ENCODE measurements around the gene AKTIP.

- TF ChIP-seq POLR2A (IDR thresholded peaks at IDR 0.05) (no peak), CTCF (IDR thresholded peaks at IDR 0.05) (no peak)
These were observed 13.3 kb downstream of the AKTIP start for GRCh38 chr16:53489755-53490154.
